ENCODE data around the gene NRSN1.

- TF ChIP-seq CTCF (IDR thresholded peaks at IDR 0.05): no peak
- TF ChIP-seq POLR2A (IDR thresholded peaks at IDR 0.05): no peak
Measured at GRCh38 chr6:24149836-24150235, 23.8 kb downstream of the NRSN1 start.
